ENCODE results near the gene ITFG2.

- TF ChIP-seq TCF12 (IDR thresholded peaks at IDR 0.05; ENCODE audit: low read depth) (no peak), NFIC (IDR thresholded peaks at IDR 0.05) (no peak), TAF1 (IDR thresholded peaks at IDR 0.05; ENCODE audit: low read depth) (no peak), MAX (IDR thresholded peaks at IDR 0.05) (no peak)
Observed at GRCh38 chr12:2819810-2820209, 7.3 kb downstream of the ITFG2 start.
